Nephron (organoid): ENCODE data around the gene MTHFD1L.

ENCODE experiments used
- H3K27ac Mint-ChIP-seq, 3 experiments: 2 replicates each; pipeline ENCODE4 v1.8.0; 2020; ENCODE audit warnings: mixed read lengths in 3 of 3, mild to moderate bottlenecking in 2 of 3, moderate library complexity in 1 of 3
- H3K27me3 Mint-ChIP-seq: 2 replicates; pipeline ENCODE4 v1.8.0; 2021; ENCODE audit warnings: low read depth, mild to moderate bottlenecking, moderate library complexity, mixed read lengths
- H3K36me3 Mint-ChIP-seq: 2 replicates; pipeline ENCODE4 v1.8.0; 2020; ENCODE audit warnings: low read depth, mixed read lengths
- H3K4me1 Mint-ChIP-seq: 2 replicates; pipeline ENCODE4 v1.8.0; 2020; ENCODE audit warnings: mixed read lengths
- H3K4me3 Mint-ChIP-seq, 3 experiments: 2 replicates each; pipeline ENCODE4 v1.8.0; 2020; ENCODE audit warnings: mild to moderate bottlenecking in 3 of 3, mixed read lengths in 3 of 3, moderate library complexity in 2 of 3
- H3K9me3 Mint-ChIP-seq: 2 replicates; pipeline ENCODE4 v1.8.0; 2020; ENCODE audit warnings: mixed read lengths
- TF ChIP-seq, protein P1 (sequence below), 3 experiments: fragments of 200-600 bp; sonication (generic); IDR thresholded peaks; one replicate each; pipeline ENCODE4 v1.5.0; 2021; ENCODE audit warnings: antibody characterized with exemption in 3 of 3; ENCODE audit not compliant: unreplicated experiment in 3 of 3

MTHFD1L gene

GRCh38 chr6:151022492-151022891 lies 157.0 kb downstream of the MTHFD1L start:
- Mint-ChIP-seq H3K27ac (peak overlapping the region; percentile 45 to 77 (median 60)), H3K27me3 (no peaks in the 10 kb centered on the region), H3K36me3 (peaks cover 10% of the 10 kb centered on the region), H3K4me3 (peak overlapping the region in 1 of 3 experiments; percentile 1), H3K9me3 (peaks cover under 1% of the 10 kb centered on the region), H3K4me1 (peaks cover 32% of the 10 kb centered on the region)
- TF ChIP-seq, protein P1, sequence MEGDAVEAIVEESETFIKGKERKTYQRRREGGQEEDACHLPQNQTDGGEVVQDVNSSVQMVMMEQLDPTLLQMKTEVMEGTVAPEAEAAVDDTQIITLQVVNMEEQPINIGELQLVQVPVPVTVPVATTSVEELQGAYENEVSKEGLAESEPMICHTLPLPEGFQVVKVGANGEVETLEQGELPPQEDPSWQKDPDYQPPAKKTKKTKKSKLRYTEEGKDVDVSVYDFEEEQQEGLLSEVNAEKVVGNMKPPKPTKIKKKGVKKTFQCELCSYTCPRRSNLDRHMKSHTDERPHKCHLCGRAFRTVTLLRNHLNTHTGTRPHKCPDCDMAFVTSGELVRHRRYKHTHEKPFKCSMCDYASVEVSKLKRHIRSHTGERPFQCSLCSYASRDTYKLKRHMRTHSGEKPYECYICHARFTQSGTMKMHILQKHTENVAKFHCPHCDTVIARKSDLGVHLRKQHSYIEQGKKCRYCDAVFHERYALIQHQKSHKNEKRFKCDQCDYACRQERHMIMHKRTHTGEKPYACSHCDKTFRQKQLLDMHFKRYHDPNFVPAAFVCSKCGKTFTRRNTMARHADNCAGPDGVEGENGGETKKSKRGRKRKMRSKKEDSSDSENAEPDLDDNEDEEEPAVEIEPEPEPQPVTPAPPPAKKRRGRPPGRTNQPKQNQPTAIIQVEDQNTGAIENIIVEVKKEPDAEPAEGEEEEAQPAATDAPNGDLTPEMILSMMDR (IDR thresholded peaks at IDR 0.05; ENCODE audit: unreplicated experiment in 3 of 3), result no peak

- TF ChIP-seq, protein P1 (IDR thresholded peaks at IDR 0.05; ENCODE audit: unreplicated experiment in 3 of 3), result no peak
- Mint-ChIP-seq H3K36me3 (peaks cover 19% of the 10 kb centered on the region), H3K27me3 (no peaks in the 10 kb centered on the region), H3K9me3 (peaks cover 2% of the 10 kb centered on the region), H3K4me1 (peaks cover 32% of the 10 kb centered on the region), H3K4me3 (no peak overlapping the region), H3K27ac (peak overlapping the region in 2 of 3 experiments; percentile 45 to 78)
Measured at GRCh38 chr6:151023342-151023741, 157.8 kb downstream of the MTHFD1L start.

DNA sequence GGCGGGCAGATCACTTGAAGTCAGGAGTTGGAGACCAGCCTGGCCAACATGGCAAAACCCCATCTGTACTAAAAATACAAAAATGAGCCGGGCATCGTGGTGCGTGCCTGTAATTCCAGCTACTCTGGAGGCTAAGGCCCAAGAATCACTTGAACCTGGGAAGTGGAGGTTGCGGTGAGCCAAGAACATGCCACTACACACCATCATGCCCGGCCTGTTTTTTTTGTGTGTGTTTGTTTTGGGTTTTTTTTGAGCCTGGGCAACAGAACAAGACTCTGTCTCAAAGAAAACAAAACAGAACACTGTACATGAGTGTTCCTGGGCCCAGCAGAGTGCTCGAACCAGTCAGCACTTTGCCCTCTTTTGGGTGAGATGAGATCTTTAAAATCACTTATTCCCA lies 159.1 kb downstream of the MTHFD1L start:
- no peak overlapping the region for H3K4me3 Mint-ChIP-seq
- TF ChIP-seq, protein P1 (IDR thresholded peaks at IDR 0.05; ENCODE audit: unreplicated experiment in 3 of 3), result no peak
- no peak overlapping the region for H3K27ac Mint-ChIP-seq
- peaks cover 21% of the 10 kb centered on the region for H3K36me3 Mint-ChIP-seq
- peaks cover 2% of the 10 kb centered on the region for H3K9me3 Mint-ChIP-seq
- peaks cover 32% of the 10 kb centered on the region for H3K4me1 Mint-ChIP-seq
- no peaks in the 10 kb centered on the region for H3K27me3 Mint-ChIP-seq

DNA sequence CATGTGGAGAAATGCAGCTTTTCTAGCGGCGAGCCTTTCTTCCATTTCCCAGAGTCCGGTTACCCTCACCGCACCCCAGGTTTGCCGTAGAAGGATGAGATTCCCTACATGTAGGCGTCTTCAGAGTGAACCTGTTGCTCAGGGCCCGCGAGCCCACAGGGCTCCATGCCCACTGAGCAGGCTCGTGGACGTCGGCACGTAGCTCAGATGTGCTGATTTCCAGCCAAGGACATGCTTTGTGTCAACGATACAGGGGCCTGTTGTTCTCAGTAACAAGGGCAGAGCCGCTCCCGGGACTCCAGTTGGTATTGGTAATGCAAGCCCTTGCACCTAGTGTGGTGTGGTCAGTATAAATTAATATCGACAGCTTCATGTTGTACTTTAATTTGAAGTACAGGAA lies 159.6 kb downstream of the MTHFD1L start:
- no peak overlapping the region for H3K4me3 Mint-ChIP-seq
- H3K4me1 Mint-ChIP-seq, result peaks cover 32% of the 10 kb centered on the region
- H3K27me3 Mint-ChIP-seq, result no peaks in the 10 kb centered on the region
- H3K9me3 Mint-ChIP-seq, result peaks cover 2% of the 10 kb centered on the region
- peak overlapping the region in 2 of 3 experiments; percentile 73 to 91 for H3K27ac Mint-ChIP-seq
- TF ChIP-seq, protein P1 (IDR thresholded peaks at IDR 0.05; ENCODE audit: unreplicated experiment in 3 of 3), result no peak
- H3K36me3 Mint-ChIP-seq, result peaks cover 26% of the 10 kb centered on the region

- Mint-ChIP-seq H3K9me3 (peaks cover 2% of the 10 kb centered on the region), H3K27ac (peak overlapping the region; percentile 48 to 91 (median 73)), H3K4me1 (peaks cover 32% of the 10 kb centered on the region), H3K4me3 (no peak overlapping the region), H3K27me3 (no peaks in the 10 kb centered on the region), H3K36me3 (peaks cover 26% of the 10 kb centered on the region)
- TF ChIP-seq, protein P1 (IDR thresholded peaks at IDR 0.05; ENCODE audit: unreplicated experiment in 3 of 3), result no peak
Measured at GRCh38 chr6:151026041-151026663, 160.7 kb downstream of the MTHFD1L start.

DNA sequence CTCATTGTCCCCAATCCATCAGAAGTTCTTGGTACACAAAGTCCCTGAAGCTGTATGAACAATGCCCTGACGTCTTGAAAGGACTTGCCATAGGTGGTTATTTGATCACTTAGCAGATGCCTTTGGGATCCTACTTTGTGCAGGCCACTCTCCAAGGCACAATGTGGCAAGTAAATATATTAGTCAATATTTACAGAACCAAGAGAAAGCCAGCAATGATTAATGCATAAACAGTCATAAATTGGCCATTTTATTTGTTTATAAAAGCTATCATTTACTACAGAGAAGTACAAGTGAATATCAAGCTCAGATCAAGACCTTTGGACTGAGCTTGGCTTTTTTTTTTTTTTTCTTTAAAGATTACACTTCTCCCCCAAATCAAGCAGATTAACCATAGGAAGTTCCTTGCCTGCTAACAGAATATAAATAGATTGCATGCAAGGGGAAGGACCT lies 161.8 kb downstream of the MTHFD1L start:
- Mint-ChIP-seq H3K27me3 (no peaks in the 10 kb centered on the region), H3K36me3 (peaks cover 29% of the 10 kb centered on the region), H3K9me3 (peaks cover 2% of the 10 kb centered on the region), H3K27ac (peak overlapping the region; percentile 3 to 44 (median 18)), H3K4me3 (no peak overlapping the region), H3K4me1 (peaks cover 27% of the 10 kb centered on the region)
- TF ChIP-seq, protein P1 (IDR thresholded peaks at IDR 0.05; ENCODE audit: unreplicated experiment in 3 of 3), result no peak
